Measurements from ENCODE around the gene KCNH2.

DNA sequence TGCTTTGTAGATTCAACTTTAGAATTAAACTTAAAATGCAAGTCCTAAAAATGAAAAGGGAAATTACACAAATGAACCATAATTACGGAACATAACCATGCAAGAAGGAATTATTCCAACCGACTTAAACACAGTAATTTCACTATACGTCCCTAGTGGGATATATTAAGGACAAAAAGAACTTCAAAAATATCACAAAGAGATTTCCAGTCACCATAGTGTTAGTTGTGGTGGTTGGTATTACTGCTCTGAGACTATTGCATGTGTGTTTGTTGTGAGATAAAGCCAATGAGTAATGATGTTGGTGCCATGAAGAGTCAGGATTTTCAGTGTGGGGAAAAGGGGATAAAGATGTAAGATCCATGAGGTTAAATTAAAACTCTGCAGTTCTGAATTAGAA is 49.6 kb downstream of the KCNH2 start:
- TF ChIP-seq POLR2A (IDR thresholded peaks at IDR 0.05), result no peak
- TF ChIP-seq, protein P1, sequence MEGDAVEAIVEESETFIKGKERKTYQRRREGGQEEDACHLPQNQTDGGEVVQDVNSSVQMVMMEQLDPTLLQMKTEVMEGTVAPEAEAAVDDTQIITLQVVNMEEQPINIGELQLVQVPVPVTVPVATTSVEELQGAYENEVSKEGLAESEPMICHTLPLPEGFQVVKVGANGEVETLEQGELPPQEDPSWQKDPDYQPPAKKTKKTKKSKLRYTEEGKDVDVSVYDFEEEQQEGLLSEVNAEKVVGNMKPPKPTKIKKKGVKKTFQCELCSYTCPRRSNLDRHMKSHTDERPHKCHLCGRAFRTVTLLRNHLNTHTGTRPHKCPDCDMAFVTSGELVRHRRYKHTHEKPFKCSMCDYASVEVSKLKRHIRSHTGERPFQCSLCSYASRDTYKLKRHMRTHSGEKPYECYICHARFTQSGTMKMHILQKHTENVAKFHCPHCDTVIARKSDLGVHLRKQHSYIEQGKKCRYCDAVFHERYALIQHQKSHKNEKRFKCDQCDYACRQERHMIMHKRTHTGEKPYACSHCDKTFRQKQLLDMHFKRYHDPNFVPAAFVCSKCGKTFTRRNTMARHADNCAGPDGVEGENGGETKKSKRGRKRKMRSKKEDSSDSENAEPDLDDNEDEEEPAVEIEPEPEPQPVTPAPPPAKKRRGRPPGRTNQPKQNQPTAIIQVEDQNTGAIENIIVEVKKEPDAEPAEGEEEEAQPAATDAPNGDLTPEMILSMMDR (IDR thresholded peaks at IDR 0.05), result no peak

Data from lower leg skin (tissue), 3 donors.